GM12892 (cell line): ENCODE results near the gene OR5AR1.

Experiments used
- POLR2A ChIP-seq: IDR thresholded peaks from 2 replicates; pipeline ENCODE4 v1.6.1; 2011; ENCODE audit warnings: low read depth, low read length, control low read depth
- POLR2AphosphoS5 ChIP-seq: IDR thresholded peaks from 2 replicates; pipeline ENCODE4 v1.6.1; 2011; ENCODE audit warnings: low read depth, low read length, control low read depth

GRCh38 chr11:56700914-56701485 lies 37.5 kb downstream of the OR5AR1 start:
- no peak for TF ChIP-seq POLR2A
- no peak for TF ChIP-seq POLR2AphosphoS5
